GM12874 (cell line): ENCODE data around the gene MGARP.

Source experiments
- CTCF ChIP-seq: IDR thresholded peaks from 2 replicates; pipeline ENCODE4 v1.5.1; 2011; ENCODE audit warnings: low read depth, mild to moderate bottlenecking, control low read depth, low read length, moderate library complexity; ENCODE audit not compliant: insufficient read depth

MGARP gene

DNA sequence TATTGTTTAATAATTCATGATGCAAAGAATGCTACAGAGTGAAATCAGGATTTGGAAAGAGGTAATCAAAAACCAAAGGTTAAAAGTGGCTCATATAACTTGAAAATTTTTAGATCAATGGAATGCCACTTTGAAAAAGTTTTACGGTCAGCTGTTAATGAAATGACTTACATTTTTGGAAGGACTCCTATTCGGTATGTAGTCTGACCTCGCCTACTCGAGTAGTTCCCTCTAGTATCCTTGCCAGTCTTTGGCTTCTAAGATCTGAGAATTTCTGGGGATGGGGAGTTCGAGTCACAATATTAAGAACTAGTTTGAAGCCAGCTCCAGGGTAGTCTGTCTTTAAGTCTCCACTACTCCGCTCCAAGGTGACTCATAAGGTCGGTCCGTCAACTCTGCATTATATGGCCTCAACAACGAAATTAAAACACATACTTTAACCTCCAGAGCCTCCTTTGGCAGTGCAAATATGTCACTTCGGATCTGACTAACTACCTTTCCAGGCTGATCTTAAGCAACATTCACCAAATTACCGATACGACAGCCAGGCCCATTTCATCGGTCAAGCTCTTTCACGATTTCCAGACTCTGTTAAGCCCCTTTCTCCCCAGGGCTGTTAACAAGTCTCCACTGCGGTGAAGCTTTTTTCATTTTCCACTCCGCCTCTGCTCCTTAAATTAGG, 20.5 kb upstream of the MGARP start:
- TF ChIP-seq CTCF = no peak

DNA sequence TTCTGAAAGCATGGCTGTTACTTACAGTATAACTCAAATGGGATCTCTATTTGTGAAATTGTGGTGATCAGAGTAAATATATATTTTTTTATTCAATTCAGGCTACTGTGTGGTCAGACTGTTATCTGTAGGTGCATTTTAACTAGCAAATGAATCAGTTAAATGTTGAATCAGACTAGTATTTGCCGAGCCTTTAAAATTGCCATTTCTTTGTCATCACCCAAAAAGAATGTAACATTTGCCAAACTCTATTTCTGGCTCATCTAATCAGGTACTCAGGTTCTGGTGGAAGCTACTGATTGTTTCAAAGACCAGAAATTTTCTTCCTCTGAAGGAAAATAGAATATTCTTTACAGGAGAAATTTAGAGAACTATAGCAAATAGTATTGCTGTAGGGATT, 19.5 kb upstream of the MGARP start:
- no peak for TF ChIP-seq CTCF

DNA sequence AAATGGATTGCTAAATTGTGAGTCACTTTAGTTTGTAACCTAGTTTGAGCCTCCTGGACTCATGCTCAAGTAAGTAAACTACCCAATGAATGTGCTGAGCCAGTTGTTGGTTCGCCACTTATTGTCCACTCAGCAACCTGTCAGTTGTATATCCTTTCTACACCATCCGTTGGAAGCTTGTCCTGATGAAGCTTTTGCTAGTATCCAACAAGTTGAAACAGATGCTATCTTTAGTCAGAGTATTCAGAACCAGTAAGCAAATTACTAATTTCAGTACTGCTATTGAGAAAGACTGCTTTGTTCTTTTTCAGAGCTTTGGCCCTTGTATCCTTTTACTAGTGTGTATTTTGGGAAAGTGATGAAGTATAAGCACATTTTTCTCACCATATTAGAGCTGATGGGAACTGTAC, 17.0 kb upstream of the MGARP start:
- no peak for TF ChIP-seq CTCF

- TF ChIP-seq CTCF = no peak
Observed at GRCh38 chr4:139295942-139296299, 15.9 kb upstream of the MGARP start.

DNA sequence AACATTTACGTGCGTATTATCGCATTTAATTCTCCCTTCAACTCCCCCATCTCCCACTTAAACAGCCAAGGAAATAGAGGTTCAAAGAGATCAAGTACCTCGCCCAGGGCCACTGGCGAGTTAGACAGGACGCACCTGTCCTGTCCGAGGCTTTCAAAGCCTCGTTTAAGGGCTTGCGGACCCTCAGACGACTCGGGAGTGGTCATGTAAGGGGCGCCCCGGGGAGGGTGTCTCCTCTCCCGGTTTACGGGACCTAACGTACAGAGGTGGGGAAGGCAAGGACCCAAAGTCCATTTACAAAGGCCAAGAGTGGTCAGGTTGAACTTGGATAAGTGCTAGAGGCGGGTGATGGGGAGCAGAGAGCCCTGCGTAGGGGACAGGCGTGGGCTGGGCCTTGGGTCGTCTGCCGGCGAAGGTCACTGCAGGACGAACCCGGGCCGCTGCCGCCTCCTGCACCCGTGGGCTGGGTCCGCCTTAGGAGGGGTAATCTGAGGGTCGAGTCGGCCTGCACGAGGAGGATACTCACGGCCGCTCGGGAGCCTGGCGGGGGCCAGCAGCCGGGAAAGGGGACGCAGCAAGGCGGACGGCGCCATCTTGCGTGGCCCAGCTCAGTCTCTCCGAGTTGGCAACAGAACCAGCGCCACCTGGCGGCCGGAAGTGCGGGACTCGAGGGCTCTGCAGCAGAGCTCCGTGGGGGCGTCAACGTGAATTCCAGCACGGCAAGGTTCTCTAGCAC, 15.3 kb upstream of the MGARP start:
- TF ChIP-seq CTCF = peak; percentile 95

- no peak for TF ChIP-seq CTCF
Observed at GRCh38 chr4:139286186-139286698, 6.2 kb upstream of the MGARP start.

- TF ChIP-seq CTCF = no peak
Observed at GRCh38 chr4:139282721-139283075, 2.7 kb upstream of the MGARP start.
